ENCODE measurements around the gene CD82. TPM values are rescaled to one million over a fixed set of nuclear protein-coding genes. Genes with fewer than 3 reads are reported as not detected.

The CD82 gene
- polyA plus RNA-seq, 3 donors, result 40.8 to 89.0 (median 43.0) TPM

GRCh38 chr11:44519989-44520737 lies 45.3 kb upstream of the CD82 start:
- Mint-ChIP-seq H3K9me3 (peaks cover 0 to 2% (median 0%) of the 10 kb centered on the region in 7 donors), H3K27ac (no peak overlapping the region), H3K36me3 (no peaks in the 10 kb centered on the region), H3K4me1 (peaks cover 5% of the 10 kb centered on the region), H3K27me3 (ENCODE audit: low read depth in 3 of 3) (peaks cover 6 to 26% (median 9%) of the 10 kb centered on the region in 3 donors), H3K4me3 (no peak overlapping the region)
- TF ChIP-seq, protein P1, sequence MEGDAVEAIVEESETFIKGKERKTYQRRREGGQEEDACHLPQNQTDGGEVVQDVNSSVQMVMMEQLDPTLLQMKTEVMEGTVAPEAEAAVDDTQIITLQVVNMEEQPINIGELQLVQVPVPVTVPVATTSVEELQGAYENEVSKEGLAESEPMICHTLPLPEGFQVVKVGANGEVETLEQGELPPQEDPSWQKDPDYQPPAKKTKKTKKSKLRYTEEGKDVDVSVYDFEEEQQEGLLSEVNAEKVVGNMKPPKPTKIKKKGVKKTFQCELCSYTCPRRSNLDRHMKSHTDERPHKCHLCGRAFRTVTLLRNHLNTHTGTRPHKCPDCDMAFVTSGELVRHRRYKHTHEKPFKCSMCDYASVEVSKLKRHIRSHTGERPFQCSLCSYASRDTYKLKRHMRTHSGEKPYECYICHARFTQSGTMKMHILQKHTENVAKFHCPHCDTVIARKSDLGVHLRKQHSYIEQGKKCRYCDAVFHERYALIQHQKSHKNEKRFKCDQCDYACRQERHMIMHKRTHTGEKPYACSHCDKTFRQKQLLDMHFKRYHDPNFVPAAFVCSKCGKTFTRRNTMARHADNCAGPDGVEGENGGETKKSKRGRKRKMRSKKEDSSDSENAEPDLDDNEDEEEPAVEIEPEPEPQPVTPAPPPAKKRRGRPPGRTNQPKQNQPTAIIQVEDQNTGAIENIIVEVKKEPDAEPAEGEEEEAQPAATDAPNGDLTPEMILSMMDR (IDR thresholded peaks at IDR 0.05), result no peak
- no peaks in the 10 kb centered on the region for H3K4me1 ChIP-seq (ENCODE audit: control insufficient read depth in 1 of 2, insufficient read depth in 2 of 2, low read length in 2 of 2)
- no peaks in the 10 kb centered on the region for H4K20me1 ChIP-seq (ENCODE audit: insufficient read depth, low read length)
- H3K27me3 ChIP-seq (ENCODE audit: control insufficient read depth in 2 of 2, insufficient read depth in 2 of 2, low read length in 2 of 2), result peaks cover 0 to 4% of the 10 kb centered on the region in 2 donors
- H3K36me3 ChIP-seq (replicated peaks in 1 of 2; ENCODE audit: control insufficient read depth in 1 of 2, insufficient read depth in 2 of 2, low read length in 2 of 2), result no peaks in the 10 kb centered on the region
- H3K4me3 ChIP-seq (replicated peaks in 1 of 3; ENCODE audit: low read depth in 2 of 3, low read length in 3 of 3), result no peak overlapping the region
- H3K79me2 ChIP-seq (ENCODE audit: insufficient read depth, low read length), result no peaks in the 10 kb centered on the region
- H3K4me2 ChIP-seq (replicated peaks; ENCODE audit: extremely low read depth, low read length, poor library complexity, severe bottlenecking), result no peak overlapping the region
- intact Hi-C loops (cut with micrococcal nuclease), result no loop called here
- WGBS (ENCODE audit: insufficient coverage), result 69% methylated on average over 41 of the region's 43 CpGs
- no peak for DNase-seq
- H3K9me3 ChIP-seq (replicated peaks in 1 of 2; ENCODE audit: control insufficient read depth in 1 of 2, insufficient read depth in 1 of 2, low read length in 2 of 2), result no peaks in the 10 kb centered on the region
- no peak overlapping the region for H2AFZ ChIP-seq (ENCODE audit: insufficient read depth, low read depth, low read length, poor library complexity, severe bottlenecking)
- no peak overlapping the region for H3K27ac ChIP-seq (ENCODE audit: low read depth in 1 of 2, low read length in 2 of 2)
- no peak overlapping the region for H3K9ac ChIP-seq (ENCODE audit: insufficient read depth, low read length, poor library complexity, severe bottlenecking)

GRCh38 chr11:44521148-44521547 lies 44.3 kb upstream of the CD82 start:
- Histone ChIP-seq H3K9ac (ENCODE audit: insufficient read depth, low read length, poor library complexity, severe bottlenecking) (no peak overlapping the region), H2AFZ (ENCODE audit: insufficient read depth, low read depth, low read length, poor library complexity, severe bottlenecking) (no peak overlapping the region), H3K4me3 (replicated peaks in 1 of 3; ENCODE audit: low read depth in 2 of 3, low read length in 3 of 3) (no peak overlapping the region), H3K79me2 (ENCODE audit: insufficient read depth, low read length) (no peaks in the 10 kb centered on the region), H3K36me3 (replicated peaks in 1 of 2; ENCODE audit: control insufficient read depth in 1 of 2, insufficient read depth in 2 of 2, low read length in 2 of 2) (no peaks in the 10 kb centered on the region), H4K20me1 (ENCODE audit: insufficient read depth, low read length) (no peaks in the 10 kb centered on the region), H3K4me2 (replicated peaks; ENCODE audit: extremely low read depth, low read length, poor library complexity, severe bottlenecking) (no peak overlapping the region), H3K9me3 (replicated peaks in 1 of 2; ENCODE audit: control insufficient read depth in 1 of 2, insufficient read depth in 1 of 2, low read length in 2 of 2) (no peaks in the 10 kb centered on the region), H3K4me1 (ENCODE audit: control insufficient read depth in 1 of 2, insufficient read depth in 2 of 2, low read length in 2 of 2) (no peaks in the 10 kb centered on the region), H3K27me3 (ENCODE audit: control insufficient read depth in 2 of 2, insufficient read depth in 2 of 2, low read length in 2 of 2) (peaks cover 0 to 4% of the 10 kb centered on the region in 2 donors), H3K27ac (ENCODE audit: low read depth in 1 of 2, low read length in 2 of 2) (no peak overlapping the region)
- peaks cover 5% of the 10 kb centered on the region for H3K4me1 Mint-ChIP-seq
- peaks cover 13 to 31% (median 13%) of the 10 kb centered on the region in 3 donors for H3K27me3 Mint-ChIP-seq (ENCODE audit: low read depth in 3 of 3)
- peaks cover 0 to 4% (median 0%) of the 10 kb centered on the region in 7 donors for H3K9me3 Mint-ChIP-seq
- TF ChIP-seq, protein P1 (IDR thresholded peaks at IDR 0.05), result no peak
- H3K36me3 Mint-ChIP-seq, result no peaks in the 10 kb centered on the region
- WGBS (ENCODE audit: insufficient coverage), result 90% methylated on average over 1 of the region's 2 CpGs
- peak overlapping the region in 1 of 7 donors; percentile 10 for H3K27ac Mint-ChIP-seq
- intact Hi-C loops (cut with micrococcal nuclease), result no loop called here
- no peak for DNase-seq
- no peak overlapping the region for H3K4me3 Mint-ChIP-seq

Data from CD14-positive monocyte (primary cell).